HT-29 (cell line): ENCODE data around the gene ZDHHC11B. TPM values are rescaled to one million over a fixed set of nuclear protein-coding genes. Genes with fewer than 3 reads are reported as not detected.
A peak's percentile ranks its signal among the peaks of the same experiment; 100 is the strongest.
"Not testable (repeated sequence)": the region's sequence is repeated elsewhere in the genome, so short reads cannot be mapped to it uniquely, and the experiment has no call there.

ENCODE experiments used
- DNase-seq: peaks from one replicate; pipeline ENCODE4 v3.0.0-alpha.2; 2015; ENCODE audit warnings: low spot score
- total RNA-seq: library from RNA; depleted of rRNA; stranded (reverse); fragments of >200 nt; shearing (Covaris generic); gene quantifications from 2 replicates; pipeline ENCODE4 v1.2.3, GENCODE V29; 2014; rRNA removed

ZDHHC11B gene, protein sequence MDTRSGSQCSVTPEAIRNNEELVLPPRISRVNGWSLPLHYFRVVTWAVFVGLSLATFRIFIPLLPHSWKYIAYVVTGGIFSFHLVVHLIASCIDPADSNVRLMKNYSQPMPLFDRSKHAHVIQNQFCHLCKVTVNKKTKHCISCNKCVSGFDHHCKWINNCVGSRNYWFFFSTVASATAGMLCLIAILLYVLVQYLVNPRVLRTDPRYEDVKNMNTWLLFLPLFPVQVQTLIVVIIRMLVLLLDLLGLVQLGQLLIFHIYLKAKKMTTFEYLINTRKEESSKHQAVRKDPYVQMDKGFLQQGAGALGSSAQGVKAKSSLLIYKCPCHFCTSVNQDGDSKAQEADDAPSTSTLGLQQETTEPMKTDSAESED
- total RNA-seq, result 3.7 and 5.2 TPM in 2 replicates

GRCh38 chr5:784428-785177, at the start of gene ZDHHC11B:
Gene ZDHHC11B (minus strand): TSS chr5:784729. CDS start chr5:766919, 17,810 bp downstream.
- DNase-seq, result peak; percentile 85

GRCh38 chr5:834013-834412, 49.5 kb upstream of the ZDHHC11B start:
- not testable (repeated sequence) for DNase-seq

DNA sequence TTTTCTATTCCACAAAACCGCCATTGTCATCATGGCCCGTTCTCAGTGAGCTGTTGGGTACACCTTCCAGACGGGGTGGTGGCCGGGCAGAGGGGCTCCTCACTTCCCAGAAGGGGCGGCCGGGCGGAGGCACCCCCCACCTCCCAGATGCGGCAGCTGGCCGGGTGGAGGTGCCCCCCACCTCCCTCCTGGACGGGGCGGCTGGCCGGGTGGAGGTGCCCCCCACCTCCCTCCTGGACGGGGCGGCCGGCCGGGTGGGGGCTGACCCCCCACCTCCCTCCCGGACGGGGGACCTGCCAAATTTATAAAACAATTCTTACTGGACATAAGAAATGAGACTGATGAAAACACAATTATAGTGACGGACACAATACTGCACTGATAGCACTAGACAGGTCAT, 43.7 kb upstream of the ZDHHC11B start:
- not testable (repeated sequence) for DNase-seq

GRCh38 chr5:825544-825943, 41.0 kb upstream of the ZDHHC11B start:
- peak; percentile 51 for DNase-seq

DNA sequence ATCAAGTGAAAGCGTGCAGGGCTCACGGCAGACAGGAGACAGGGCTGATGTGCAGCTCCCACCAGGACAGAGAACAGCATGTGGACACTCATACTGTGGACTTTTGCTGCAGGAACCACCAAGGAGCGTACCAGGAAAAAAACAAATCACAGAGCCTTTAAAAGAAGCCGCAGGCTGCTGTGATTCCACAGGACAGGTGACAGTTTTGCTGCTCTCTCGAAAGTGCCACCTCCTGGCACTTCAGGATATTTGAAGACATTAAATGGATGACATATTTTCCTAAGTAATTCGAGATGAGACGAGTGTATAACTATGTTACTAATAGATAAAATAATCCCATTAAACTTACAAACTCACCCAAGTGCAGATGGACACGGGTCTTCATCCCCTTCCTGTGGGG, 37.0 kb upstream of the ZDHHC11B start:
- DNase-seq, result peak; percentile 66

DNA sequence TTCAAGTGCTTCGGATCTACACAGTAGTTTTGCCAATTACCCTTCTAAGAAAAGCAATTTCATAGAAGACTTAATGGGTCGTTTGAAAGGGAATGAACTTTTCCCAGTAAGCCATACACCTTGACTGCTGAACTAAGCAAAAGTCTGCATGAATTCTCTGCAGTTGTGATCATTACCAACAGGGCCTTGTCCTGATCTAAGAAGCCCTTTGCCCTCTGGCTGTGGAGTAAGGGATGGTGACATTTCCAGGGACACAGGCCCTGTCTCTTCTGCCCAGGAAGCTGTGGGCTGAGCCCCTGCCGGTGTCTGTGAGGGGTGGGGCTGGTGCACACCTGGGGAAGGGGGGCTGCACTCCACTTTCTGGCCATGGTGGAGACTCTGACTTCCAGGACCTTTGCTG, 35.7 kb upstream of the ZDHHC11B start:
- DNase-seq, result no peak

DNA sequence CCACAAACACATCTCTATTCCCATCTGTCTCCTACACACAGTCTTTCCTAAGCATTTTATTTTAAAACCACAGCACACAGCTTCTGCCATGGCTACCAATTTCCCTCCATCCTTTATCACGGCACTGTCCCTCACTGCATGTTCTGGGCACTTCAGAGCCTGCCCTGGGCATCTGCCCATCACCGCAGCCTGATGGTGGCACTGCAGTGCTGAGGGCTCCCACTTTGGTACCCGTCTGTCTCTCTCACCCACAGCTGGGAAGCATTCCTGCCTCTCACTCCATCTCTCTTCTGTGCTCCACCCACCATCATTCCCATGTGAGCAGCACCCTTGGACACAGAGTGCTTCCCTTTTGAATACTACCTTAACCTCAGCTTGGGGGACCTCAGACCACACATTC, 34.5 kb upstream of the ZDHHC11B start:
- no peak for DNase-seq

- DNase-seq, result no peak
These were observed 31.6 kb upstream of the ZDHHC11B start for GRCh38 chr5:816176-816575.

GRCh38 chr5:815449-815848, 30.9 kb upstream of the ZDHHC11B start:
- no peak for DNase-seq

- not testable (repeated sequence) for DNase-seq
These were observed 29.0 kb upstream of the ZDHHC11B start for GRCh38 chr5:813575-813974.

GRCh38 chr5:811384-811783, 26.9 kb upstream of the ZDHHC11B start:
- not testable (repeated sequence) for DNase-seq

DNA sequence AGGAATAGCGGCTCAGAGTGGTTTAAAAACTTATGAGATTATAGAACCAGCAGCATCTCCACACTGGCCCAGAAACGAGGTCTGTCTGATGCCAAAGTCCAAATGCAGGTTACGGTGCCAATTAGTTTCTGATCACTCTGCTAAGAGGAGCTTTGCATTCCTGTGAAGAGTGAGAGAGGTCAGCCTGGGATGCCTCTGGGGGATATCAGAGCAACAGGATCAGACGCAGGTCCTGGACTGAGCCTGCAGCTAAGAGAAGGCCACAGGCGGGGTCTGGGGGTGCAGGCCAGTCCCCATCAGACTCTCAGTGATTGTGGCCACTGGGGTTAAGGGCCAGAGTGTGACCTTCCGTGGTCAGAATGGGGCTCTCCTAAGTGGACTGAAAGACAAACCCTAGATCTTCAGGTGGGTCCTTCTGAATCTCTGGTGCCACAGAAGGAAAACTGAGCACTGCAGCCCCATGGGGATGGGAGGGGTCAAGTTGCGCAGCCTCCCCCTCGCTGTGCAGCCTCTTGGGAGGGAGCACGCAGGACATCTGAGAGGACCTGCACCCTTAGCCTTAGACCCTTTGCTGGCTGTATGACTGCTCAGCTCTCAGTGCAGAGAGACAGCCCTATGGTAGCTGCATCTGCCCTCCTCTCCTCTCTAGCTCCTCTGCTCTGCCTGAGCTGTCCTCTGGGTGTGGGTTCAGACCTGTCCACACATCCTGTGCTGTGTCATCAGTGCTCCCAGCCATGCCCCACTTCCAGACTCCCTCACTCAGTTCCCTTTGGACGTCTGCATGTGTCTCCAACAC, 23.4 kb upstream of the ZDHHC11B start:
- DNase-seq, result not testable (repeated sequence)

DNA sequence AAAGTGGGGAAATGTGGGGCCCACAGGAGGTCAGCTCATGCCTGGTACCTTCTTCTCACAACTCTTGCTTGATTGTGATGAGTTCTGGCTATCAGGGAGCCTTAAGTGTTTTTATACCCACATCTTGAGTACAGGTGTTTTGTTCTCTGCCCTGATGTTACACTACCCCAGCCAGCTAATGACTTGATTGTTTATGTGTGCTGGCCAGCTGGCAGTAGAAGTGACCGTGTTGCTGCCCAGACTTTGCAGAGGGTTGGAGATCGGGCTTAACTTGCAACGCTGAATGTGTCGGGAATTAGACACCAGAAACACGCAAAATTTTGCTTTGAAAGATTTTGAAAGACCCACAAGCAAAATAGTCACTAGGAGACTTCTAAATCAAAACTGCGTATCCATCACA, 16.9 kb upstream of the ZDHHC11B start:
- no peak for DNase-seq

DNA sequence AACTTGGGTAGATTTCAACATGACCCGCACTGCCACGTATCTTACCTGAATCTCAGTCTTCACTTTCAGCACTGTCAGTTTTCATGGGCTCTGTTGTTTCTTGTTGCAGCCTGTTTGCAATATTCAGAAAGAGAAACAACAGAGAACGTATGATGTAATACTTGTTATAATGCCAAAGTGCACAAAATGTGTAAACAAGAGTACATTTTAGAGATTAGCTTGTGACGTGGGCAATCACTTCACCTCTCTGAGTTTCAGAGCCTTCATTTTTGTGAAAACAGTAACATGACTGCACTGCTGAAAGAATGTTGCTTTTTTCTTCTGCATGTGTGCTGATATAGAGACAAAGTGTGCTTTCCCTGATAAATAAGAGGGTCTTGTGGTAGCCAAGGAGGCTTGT, 16.5 kb upstream of the ZDHHC11B start:
- DNase-seq, result not testable (repeated sequence)

DNA sequence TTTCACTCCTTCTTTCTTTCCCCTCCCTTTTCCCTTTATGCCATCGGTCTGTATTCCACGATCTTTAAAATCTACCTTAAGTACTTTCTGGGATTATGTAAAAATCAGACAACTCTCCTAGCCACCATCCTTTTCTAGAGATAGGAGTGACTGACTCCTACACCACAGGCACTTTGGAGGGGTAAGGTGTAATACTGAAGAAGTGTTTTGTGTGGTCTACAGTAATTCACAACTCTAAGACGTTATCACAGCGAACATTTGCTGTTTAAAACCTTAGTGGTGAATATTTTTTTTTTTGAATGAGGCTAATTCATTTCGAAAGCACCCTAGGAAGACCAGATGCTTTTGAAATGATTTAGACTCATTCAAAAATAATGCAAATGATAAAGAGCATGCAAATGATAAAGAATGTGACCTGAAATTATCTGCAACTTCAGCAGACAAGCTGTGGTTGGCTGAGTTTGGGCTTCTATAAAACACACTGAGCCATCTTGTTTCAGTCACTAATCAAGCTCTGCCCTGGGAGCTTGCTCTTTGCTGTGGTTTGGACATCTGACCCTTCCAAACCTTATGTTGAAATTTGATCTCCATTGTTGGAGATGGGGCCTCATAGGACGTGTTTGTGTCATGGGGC, 14.1 kb upstream of the ZDHHC11B start:
- DNase-seq, result not testable (repeated sequence)

DNA sequence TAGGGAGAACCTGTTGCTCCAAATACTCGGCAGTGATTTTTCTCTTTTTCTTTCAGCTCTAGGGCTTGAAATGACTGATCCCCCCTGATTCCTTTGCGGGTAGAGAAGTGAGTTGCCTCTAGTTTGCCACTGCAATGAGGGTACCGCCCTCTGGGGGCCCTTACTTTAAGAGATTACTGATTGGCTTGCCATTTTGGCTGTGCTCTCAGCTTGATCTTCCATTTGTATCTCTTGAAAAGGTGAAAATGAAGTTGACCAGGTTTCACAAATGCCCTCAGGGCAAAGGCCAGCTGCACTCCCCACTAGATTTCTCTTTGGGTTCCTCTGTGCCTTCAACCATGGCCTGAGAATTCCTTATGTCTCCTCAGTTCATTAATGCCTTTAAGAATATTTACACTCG, 13.5 kb upstream of the ZDHHC11B start:
- not testable (repeated sequence) for DNase-seq

DNA sequence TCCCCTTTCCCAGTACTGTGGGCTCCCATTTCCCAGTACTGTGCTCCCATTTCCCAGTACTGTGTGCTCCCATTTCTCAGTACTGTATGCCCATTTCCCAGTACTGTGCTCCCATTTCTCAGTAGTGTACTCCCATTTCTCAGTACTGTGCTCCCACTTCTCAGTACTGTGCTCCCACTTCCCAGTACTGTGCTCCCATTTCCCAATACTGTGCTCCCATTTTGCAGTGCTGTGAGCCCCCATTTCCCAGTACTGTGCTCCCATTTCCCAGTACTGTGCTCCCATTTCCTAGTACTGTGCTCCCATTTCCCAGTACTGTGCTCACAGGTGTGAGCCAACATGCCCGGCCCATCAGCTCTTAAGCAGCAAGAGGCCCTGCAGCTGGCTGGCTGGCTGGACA, 11.3 kb upstream of the ZDHHC11B start:
- not testable (repeated sequence) for DNase-seq

GRCh38 chr5:794948-795347, 10.4 kb upstream of the ZDHHC11B start:
- DNase-seq, result not testable (repeated sequence)

- not testable (repeated sequence) for DNase-seq
These were observed 4.2 kb upstream of the ZDHHC11B start for GRCh38 chr5:788703-789102.

- not testable (repeated sequence) for DNase-seq
These were observed 3.3 kb upstream of the ZDHHC11B start for GRCh38 chr5:787857-788233.

GRCh38 chr5:787224-787856, 2.8 kb upstream of the ZDHHC11B start:
- not testable (repeated sequence) for DNase-seq
